Coronary artery (tissue), 2 donors: Measurements from ENCODE around the gene GPR156.

Experiments
- DNase-seq: peaks from one replicate; pipeline ENCODE4 v3.0.0-alpha.2; 2017; ENCODE audit warnings: low spot score
- H3K27ac ChIP-seq, 2 donors: fragments of 200-600 bp; sonication (generic); one replicate each; pipeline ENCODE4 v1.5.1; 2016 to 2019
- H3K4me3 ChIP-seq: fragments of 200-600 bp; sonication (generic); 2 replicates; pipeline ENCODE4 v1.5.1; 2016; ENCODE audit warnings: mild to moderate bottlenecking, moderate library complexity
- CTCF ChIP-seq: fragments of 200-600 bp; sonication (generic); IDR thresholded peaks from one replicate; pipeline ENCODE4 v1.5.1; 2019; ENCODE audit warnings: antibody characterized with exemption

GPR156 gene

GRCh38 chr3:120173056-120173675 is 111.9 kb downstream of the GPR156 start:
- H3K27ac ChIP-seq, result no peak overlapping the region
- DNase-seq, result no peak
- no peak overlapping the region for H3K4me3 ChIP-seq
- no peak for TF ChIP-seq CTCF

DNA sequence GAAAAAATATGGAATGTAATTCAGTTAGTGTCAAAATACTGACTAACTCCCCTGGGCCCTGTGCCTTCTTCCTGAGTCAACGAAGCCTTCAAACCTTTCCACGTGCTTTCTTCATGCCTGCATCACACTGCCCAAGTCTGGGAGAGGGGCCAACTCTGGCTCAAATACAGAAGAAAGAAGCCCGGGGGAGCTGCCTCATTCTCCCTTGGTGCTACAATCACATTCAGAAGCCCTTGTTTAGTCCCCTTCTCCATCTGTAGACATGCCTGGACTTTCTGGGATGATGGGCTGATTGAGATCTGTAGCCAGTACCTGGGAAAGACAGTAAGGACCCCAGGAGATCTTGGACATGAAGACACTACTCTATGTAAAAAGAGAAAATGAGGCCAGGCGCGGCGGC is 113.0 kb downstream of the GPR156 start:
- DNase-seq, result no peak
- Histone ChIP-seq H3K4me3 (no peak overlapping the region), H3K27ac (no peak overlapping the region)
- no peak for TF ChIP-seq CTCF

DNA sequence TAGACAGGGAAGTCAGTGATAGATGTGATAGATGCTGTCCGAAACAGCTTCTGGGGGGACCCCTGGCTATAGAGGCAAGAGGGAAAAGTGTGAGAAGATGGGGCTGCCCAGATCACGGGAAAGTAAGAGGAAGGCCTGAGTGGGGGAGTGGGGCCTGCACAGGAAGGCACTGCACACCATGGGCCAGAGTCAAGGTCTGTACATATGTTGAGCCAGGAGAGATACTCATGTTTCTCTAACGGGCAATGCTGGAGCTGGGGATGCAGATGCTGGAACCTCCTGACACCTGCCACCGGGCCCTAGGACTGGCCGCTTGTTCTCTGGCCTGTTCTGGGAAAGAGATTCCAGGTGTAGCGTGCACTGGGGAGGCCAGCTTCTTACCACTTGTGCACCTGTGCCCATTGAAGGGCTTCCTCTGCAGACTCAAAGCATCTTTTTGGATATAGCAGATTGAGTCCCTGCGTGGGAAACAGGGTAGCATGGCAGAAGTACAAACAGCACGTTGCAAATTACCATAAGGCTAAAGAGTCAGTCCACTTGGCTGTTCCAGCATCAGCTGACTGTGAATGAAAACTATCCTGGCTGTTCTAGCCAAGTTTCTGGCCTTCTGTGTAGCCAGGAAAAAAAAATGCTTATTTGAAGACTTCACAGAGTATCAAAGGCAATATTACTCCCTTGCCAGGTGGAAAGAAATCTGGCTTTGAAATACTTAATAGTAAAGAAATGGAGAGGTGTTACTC is 113.7 kb downstream of the GPR156 start:
- no peak for DNase-seq
- H3K27ac ChIP-seq, result no peak overlapping the region
- no peak overlapping the region for H3K4me3 ChIP-seq
- TF ChIP-seq CTCF, result no peak

DNA sequence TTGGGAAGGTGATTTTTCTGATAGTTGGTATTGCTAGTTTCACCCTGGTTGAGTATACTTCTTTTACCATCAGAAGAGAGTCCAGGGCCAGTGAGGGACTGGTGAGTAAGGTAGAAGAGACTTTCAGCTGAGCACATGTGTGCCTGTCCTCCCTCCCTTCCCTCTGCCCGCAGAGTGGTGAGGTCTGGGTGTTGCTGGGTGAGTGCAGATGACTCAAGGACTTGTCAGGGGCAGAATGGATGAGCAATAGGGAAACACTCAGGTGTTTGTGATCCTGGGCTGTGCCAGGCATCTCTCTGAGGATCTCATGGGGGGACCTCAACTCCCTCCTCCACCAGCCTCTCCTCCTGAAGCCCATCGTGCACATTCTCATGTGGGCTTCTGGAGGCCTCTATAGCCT is 114.8 kb downstream of the GPR156 start:
- Histone ChIP-seq H3K27ac (no peak overlapping the region), H3K4me3 (no peak overlapping the region)
- no peak for TF ChIP-seq CTCF
- no peak for DNase-seq

GRCh38 chr3:120169407-120169806 is 115.6 kb downstream of the GPR156 start:
- H3K4me3 ChIP-seq, result no peak overlapping the region
- DNase-seq, result no peak
- TF ChIP-seq CTCF, result no peak
- H3K27ac ChIP-seq, result no peak overlapping the region

DNA sequence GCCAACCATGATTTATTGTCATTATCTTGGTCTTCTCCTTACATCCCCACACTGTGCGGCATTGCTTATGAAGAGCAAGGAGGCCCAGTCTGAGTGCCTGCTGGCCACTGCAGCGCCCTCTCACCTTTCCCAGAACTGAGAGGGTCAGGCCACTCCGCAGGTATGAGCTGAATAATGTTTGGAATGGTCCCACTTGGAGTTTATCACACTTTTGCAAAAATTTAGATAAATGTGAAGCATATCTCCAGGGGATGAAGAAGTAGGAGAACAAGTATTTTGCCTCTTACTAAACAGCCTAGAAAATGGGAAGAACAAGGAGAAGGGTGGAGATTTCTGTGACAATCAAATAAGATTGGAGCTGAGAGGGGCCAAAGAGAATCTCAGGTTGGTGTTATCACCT is 116.4 kb downstream of the GPR156 start:
- Histone ChIP-seq H3K4me3 (no peak overlapping the region), H3K27ac (no peak overlapping the region)
- DNase-seq, result no peak
- TF ChIP-seq CTCF, result no peak

DNA sequence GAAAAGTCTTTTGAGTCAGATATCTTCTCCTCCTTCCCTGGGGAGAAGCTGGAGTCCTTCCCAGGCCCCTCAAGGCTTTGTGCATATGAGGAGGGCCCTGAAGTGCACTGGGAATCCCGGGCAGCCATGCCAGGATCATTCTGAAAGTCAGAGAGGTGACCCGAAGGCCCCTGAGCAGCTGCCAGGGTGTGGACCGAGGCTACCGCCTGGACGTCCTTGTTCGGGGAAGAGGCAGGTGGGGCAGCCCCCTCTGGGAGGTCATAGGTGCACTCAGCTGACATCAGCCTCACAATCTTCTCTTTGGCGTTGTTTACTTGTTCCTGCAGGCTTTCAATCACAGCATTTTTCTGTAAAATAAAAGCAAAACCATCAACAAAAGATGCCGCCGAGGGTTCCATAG is 117.0 kb downstream of the GPR156 start:
- Histone ChIP-seq H3K27ac (no peak overlapping the region), H3K4me3 (no peak overlapping the region)
- DNase-seq, result no peak
- TF ChIP-seq CTCF, result no peak
